Central memory CD8-positive, alpha-beta T cell (primary cell): ENCODE data around the gene ZFAND3.
A peak's percentile ranks its signal among the peaks of the same experiment; 100 is the strongest.

Experiments
- ATAC-seq: fragments of 150-1000 bp; cut with Tn5 transposase; replicated peaks from 2 replicates; pipeline ENCODE4 v1.10.0; 2022; ENCODE audit warnings: mild to moderate bottlenecking, moderate FRiP score, moderate number of reproducible peaks; ENCODE audit not compliant: poor library complexity, severe bottlenecking; ENCODE audit errors: extremely low read depth
- DNase-seq, 2 donors: peaks; one replicate each; pipeline ENCODE4 v3.0.0; 2021; ENCODE audit warnings: low spot score in 2 of 2
- H3K27ac Mint-ChIP-seq: one replicate; pipeline ENCODE4 v1.8.0; 2022; ENCODE audit warnings: low read depth, mild to moderate bottlenecking, moderate library complexity, mixed read lengths
- H3K27me3 Mint-ChIP-seq: one replicate; pipeline ENCODE4 v1.8.0; 2022; ENCODE audit warnings: mixed read lengths
- H3K36me3 Mint-ChIP-seq: one replicate; pipeline ENCODE4 v1.8.0; 2022; ENCODE audit warnings: mild to moderate bottlenecking, moderate library complexity, mixed read lengths; ENCODE audit not compliant: insufficient read depth
- H3K4me1 Mint-ChIP-seq: one replicate; pipeline ENCODE4 v1.8.0; 2022; ENCODE audit warnings: mixed read lengths
- H3K4me3 Mint-ChIP-seq: one replicate; pipeline ENCODE4 v1.8.0; 2022; ENCODE audit warnings: mild to moderate bottlenecking, moderate library complexity, mixed read lengths
- H3K9me3 Mint-ChIP-seq: one replicate; pipeline ENCODE4 v1.8.0; 2022; ENCODE audit warnings: mixed read lengths

Gene ZFAND3, protein sequence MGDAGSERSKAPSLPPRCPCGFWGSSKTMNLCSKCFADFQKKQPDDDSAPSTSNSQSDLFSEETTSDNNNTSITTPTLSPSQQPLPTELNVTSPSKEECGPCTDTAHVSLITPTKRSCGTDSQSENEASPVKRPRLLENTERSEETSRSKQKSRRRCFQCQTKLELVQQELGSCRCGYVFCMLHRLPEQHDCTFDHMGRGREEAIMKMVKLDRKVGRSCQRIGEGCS

DNA sequence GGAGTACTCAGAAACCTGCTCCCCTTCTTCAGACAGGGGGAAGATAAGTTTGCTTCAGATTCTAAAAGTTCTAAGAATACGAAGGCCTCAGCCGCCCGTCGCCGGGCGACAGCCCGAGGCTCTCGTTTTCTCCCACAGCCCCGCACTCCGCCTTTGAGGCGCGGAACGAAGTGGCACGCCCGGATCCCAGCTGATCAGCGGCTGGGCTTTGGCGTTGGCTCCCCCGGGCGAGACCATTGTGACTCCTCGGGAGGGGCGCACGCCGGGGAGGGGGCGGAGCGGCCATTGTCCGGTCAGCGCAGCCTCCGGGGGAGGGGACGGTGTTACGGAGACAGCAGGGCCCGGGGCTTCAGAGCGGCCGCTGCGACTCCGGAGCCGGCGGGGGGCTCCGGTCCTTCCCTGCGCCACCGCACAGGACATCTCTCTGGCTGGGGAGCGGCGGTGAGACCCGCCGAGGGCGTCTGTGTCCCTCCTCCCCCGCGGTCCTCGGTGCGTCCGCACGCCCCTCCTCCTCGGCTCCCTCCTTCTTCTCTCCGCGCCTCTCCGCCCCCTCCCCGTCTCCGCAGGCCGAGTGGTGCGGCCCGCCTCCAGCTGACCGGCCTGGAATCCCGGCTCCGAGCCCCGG is at the start of gene ZFAND3:
Gene ZFAND3 (plus strand): TSS at position 551 of the 625 bp plus-strand sequence. CDS start 219 bp downstream, outside the sequence.
- Mint-ChIP-seq H3K4me1 (peaks cover 44% of the 10 kb centered on the region), H3K27me3 (no peaks in the 10 kb centered on the region), H3K36me3 (peaks cover 16% of the 10 kb centered on the region), H3K27ac (peak within 1 kb of the TSS; percentile 96), H3K4me3 (peak within 1 kb of the TSS; percentile 92), H3K9me3 (no peaks in the 10 kb centered on the region)
- DNase-seq: peak; percentile 92
- peak; percentile 86 for ATAC-seq

DNA sequence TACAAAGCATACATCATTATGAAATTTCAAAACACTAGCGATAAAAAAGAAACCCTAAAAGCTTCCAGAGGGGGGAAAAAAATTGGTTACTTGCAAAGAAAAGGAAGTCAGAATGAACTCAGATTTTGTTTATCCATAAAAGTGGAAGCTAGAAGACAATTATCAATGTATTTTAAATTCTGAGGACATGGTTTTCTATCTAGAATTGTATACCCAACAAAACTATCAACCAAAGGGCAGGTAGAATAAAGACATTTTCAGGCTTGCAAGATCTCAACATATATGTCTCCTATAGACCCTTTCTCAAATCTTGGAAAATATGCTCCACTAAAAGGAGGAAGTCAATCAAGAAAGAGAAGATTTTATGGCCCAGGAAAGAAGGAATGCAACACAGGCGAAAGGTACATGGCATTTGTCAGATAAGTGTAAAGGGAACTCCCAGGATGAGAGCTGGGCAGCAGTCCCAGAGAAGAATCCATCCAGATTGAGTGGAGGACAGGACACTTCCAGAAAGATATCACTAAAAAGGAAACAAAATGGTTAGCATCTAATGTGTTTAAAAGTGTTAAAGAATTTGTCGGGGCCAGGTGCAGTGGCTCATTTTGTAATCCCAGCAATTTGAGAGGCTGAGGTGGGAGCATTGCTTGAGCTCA is 45.4 kb upstream of the ZFAND3 start:
- Mint-ChIP-seq H3K27ac (no peak overlapping the region), H3K4me1 (no peaks in the 10 kb centered on the region), H3K4me3 (no peak overlapping the region), H3K27me3 (peaks cover 22% of the 10 kb centered on the region), H3K9me3 (no peaks in the 10 kb centered on the region), H3K36me3 (no peaks in the 10 kb centered on the region)
- ATAC-seq: no peak
- no peak for DNase-seq

DNA sequence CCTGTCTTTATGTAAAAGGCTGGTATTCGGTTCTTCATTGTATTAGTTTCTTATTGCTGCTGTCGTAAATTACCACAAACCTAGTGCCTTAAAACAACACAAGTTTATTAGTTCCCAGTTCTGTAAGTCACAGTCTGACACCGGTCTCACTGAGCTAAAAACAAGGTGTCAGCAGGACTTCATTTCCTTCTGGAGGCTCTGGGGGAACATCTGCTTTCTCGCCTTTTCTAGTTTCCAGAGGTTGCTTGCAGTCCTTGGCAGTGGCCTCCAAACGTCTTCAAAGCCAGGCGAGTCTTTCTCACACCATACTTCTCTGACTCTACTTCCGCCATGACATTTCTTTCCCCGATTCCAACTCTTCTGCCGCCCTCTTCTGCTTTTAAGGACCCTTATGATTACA is 43.0 kb upstream of the ZFAND3 start:
- Mint-ChIP-seq H3K4me1 (no peaks in the 10 kb centered on the region), H3K9me3 (no peaks in the 10 kb centered on the region), H3K36me3 (no peaks in the 10 kb centered on the region), H3K27ac (no peak overlapping the region), H3K27me3 (peaks cover 25% of the 10 kb centered on the region), H3K4me3 (no peak overlapping the region)
- DNase-seq (no peak), ATAC-seq (no peak)

DNA sequence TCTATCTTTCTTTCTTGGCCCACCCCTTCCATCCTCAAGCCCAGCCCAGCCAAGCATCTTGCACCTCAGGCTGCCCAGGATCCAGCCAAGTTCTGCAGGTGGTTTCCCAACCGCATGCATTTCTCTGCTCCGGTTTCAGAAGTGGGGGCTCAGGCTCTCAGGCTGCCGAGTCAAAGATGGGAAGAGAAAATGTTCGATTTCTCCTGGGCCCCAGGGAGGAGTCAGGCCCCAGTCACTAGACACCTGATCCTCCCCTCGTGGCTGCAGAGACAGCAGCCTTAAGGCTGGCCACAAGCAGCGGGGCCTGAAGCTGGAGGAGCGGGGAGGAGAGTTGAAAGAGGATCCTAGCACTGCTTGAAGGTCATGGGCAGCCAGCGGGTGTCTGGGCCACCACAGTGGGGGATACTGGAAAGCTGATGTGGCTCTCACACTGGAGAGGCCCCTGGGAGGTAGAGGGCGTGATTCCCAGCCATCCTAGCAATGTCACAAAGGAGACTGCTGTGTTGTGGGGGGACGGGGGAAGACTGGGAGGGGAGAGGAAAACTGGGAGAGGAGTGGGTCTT is 42.2 kb upstream of the ZFAND3 start:
- Mint-ChIP-seq H3K4me1 (no peaks in the 10 kb centered on the region), H3K27ac (peak overlapping the region; percentile 76), H3K9me3 (no peaks in the 10 kb centered on the region), H3K4me3 (no peak overlapping the region), H3K36me3 (no peaks in the 10 kb centered on the region), H3K27me3 (peaks cover 32% of the 10 kb centered on the region)
- DNase-seq: no peak
- ATAC-seq: no peak

DNA sequence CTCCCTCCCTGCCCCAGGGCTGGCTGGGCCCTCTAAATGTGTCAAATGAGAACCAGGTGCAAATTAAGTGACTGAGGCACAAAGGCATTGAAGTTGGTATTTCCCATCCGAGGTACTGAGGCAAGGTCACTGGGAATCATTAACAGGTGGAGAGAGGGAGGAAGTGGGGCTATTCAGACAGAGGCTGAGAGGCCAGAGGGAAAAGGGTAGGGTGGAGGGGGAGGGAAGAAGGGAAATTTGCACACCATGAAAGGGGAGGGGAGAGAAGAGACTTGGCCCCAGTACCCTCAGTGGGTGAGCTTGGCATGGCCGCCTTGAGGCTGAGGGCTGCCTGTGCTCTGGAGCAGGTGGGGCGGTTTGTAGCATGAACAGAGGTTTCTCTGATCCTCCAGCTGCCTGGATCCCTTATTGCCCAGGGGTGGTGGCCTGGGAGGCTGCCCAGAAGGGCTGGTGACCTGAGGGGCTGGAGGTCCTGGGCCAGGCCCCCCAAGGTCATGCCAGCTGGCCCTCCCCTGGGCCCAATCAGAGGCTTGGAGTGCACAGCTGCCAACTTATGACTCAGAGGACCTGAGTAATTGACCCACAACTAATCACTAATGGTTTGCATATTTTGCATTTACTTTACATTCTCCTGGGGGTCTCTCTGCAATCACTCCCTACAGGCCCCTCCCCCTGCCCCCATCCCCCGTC is 40.3 kb upstream of the ZFAND3 start:
- no peak for DNase-seq
- peaks cover 51% of the 10 kb centered on the region for H3K27me3 Mint-ChIP-seq
- H3K4me1 Mint-ChIP-seq: peaks cover 13% of the 10 kb centered on the region
- ATAC-seq: no peak
- H3K4me3 Mint-ChIP-seq: no peak overlapping the region
- no peaks in the 10 kb centered on the region for H3K9me3 Mint-ChIP-seq
- H3K36me3 Mint-ChIP-seq: no peaks in the 10 kb centered on the region
- H3K27ac Mint-ChIP-seq: no peak overlapping the region

DNA sequence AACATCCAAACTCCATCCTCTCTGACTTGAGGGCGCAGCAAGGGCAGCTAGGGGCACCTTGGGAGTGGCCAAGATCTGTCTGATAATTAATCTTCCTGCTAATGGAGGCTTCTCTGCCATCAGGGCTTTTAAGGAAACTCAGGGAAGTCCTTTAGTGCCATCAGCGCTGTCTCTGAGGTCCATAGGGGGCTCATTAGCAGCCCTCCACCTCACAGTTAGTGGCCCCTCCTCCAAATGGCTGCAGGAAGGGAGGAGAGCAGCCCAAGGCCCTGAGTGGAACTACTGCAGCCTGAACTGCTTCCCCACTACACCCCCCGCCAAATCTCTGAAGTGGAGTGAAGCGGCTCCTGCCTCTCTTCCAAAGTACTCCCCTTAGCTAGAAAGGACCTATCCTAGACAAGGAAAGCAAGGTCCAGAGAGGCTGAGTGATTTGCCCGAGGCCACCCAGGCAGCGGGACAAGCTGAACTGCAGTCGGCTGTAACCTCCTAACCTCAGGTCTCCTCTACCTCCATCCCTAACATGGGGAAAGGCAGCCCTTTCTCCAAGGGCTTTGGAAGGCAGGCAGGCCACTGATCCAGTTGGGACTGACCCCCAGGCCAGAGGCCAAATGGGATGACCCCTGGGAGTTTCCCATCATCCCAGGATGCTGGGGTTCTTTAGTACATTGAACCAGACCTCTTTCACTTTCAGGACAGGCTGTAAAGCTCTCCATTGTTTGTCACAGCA is 39.5 kb upstream of the ZFAND3 start:
- no peak for DNase-seq
- Mint-ChIP-seq H3K27me3 (peaks cover 59% of the 10 kb centered on the region), H3K4me1 (peaks cover 15% of the 10 kb centered on the region), H3K27ac (no peak overlapping the region), H3K4me3 (no peak overlapping the region), H3K9me3 (no peaks in the 10 kb centered on the region), H3K36me3 (no peaks in the 10 kb centered on the region)
- ATAC-seq: no peak

DNA sequence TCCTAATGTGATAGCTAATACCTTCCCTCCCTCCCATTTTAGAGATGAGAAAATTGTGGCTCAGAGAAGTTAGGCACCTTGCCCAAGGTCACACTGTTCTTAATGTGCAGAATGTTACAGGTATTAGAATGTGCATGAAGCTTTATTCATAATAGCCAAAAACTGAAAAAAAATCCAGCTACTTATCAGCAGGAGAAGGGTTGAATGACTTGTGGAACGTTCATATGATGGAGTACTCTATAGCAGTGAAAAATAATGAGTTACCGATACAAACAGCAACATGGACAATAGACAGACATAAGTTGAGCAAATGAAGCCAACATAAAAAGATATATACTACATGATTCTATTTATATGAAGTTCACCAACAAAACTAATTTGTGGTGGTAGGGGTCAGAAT is 37.7 kb upstream of the ZFAND3 start:
- ATAC-seq (no peak), DNase-seq (no peak)
- H3K4me3 Mint-ChIP-seq: no peak overlapping the region
- H3K27ac Mint-ChIP-seq: no peak overlapping the region
- no peaks in the 10 kb centered on the region for H3K36me3 Mint-ChIP-seq
- H3K27me3 Mint-ChIP-seq: peaks cover 70% of the 10 kb centered on the region
- H3K4me1 Mint-ChIP-seq: peaks cover 15% of the 10 kb centered on the region
- no peaks in the 10 kb centered on the region for H3K9me3 Mint-ChIP-seq

DNA sequence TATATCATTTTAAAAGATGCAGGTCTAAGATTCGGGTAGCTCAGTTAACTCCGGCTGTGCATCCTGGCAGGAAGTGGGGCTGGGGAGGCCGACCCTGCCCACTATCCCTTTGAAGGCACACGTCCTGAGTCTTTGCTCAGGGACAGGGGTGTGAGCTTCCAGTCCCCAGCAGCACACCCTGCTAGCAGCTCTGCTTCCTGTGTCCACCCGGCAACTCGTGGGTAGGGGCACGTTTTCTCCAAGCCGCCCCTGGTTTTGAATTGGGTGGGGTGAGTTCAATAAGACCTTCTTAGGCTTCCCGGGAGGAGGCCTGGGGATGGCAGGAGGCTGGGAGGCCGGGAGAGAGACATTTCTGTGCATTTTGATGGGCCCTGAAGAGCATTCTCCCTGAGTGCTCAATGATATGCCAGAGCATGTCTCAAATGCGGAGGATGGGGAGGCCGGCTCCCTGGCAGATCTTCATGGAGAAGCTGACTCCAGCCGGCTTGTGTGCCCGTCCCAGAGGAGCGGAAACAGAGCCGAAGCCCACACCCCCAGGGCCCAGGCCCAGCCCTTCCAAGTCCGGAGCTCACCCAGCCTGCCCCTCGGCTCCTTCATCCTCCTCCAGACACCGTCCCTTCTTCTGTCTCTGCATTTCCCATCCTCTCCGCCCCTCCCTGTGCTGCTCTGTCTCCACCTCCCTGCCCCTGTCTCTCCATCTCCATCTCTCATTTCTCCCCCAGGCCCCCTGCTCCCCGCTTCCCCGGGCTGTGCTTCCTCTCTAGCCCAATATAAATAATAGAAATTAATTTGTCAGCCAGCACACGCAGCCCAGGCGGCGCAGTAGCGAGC is 36.3 kb upstream of the ZFAND3 start:
- H3K9me3 Mint-ChIP-seq: no peaks in the 10 kb centered on the region
- ATAC-seq (no peak), DNase-seq (no peak)
- H3K4me1 Mint-ChIP-seq: peaks cover 15% of the 10 kb centered on the region
- peaks cover 57% of the 10 kb centered on the region for H3K27me3 Mint-ChIP-seq
- H3K27ac Mint-ChIP-seq: no peak overlapping the region
- no peaks in the 10 kb centered on the region for H3K36me3 Mint-ChIP-seq
- peak overlapping the region; percentile 47 for H3K4me3 Mint-ChIP-seq

DNA sequence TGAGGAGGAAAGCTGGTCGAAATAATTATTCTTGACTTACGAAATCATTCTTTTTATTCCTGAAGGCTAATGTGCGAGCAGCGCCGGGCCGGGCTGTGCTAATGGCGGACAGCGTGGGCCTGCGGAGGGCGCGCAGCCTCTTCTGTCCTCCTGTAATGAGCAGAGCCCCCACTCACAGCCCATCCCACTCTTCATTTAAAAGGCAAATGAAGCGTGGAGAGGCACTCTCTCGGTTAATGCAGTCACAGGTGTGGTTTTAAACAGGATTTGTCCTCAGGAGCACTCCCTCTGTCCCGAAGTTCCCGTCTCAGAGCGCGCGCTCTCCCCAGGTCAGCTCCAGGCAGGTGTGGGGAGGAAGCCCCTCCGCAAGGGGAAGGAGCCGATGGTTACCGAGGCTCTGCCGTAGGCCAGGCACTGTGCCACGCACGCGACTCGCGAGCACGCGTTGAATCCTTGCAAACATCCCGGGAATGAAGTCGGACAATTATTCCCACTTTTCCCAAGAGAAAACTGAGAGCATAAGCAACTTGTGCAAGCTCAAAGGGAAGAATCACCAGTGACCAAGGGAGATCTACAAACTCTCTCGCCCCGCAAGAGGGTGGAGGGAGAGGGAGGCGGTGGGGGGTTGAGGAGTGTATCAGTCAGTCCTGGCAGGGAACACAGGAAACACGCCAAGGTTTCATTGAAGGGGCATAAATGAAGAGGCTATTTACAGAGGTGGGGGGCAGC is 35.5 kb upstream of the ZFAND3 start:
- peaks cover 15% of the 10 kb centered on the region for H3K4me1 Mint-ChIP-seq
- no peaks in the 10 kb centered on the region for H3K36me3 Mint-ChIP-seq
- no peak for ATAC-seq
- no peak overlapping the region for H3K27ac Mint-ChIP-seq
- H3K27me3 Mint-ChIP-seq: peaks cover 49% of the 10 kb centered on the region
- peak overlapping the region; percentile 47 for H3K4me3 Mint-ChIP-seq
- H3K9me3 Mint-ChIP-seq: no peaks in the 10 kb centered on the region
- DNase-seq: no peak

DNA sequence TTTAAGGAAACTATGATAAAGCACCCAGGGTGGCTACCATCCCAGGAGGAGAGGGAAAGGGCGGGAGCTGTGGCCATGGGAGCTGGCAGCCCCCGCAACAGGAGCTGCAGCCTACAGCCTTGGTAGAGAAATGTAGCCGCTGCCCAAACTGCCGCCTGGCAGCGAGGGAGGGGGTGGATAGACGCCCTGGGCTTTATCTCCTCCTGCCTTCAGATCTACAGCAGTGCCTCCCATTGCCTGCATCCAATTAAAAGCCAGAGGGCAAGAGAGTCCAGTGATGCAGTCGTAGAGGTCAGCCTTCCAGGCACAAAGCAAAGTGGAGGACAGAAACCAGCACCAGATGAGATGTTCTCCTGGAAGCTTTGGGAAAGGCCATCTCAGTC is 35.0 kb upstream of the ZFAND3 start:
- H3K4me1 Mint-ChIP-seq: peaks cover 15% of the 10 kb centered on the region
- peaks cover 48% of the 10 kb centered on the region for H3K27me3 Mint-ChIP-seq
- ATAC-seq (no peak), DNase-seq (no peak)
- H3K4me3 Mint-ChIP-seq: no peak overlapping the region
- H3K36me3 Mint-ChIP-seq: no peaks in the 10 kb centered on the region
- no peak overlapping the region for H3K27ac Mint-ChIP-seq
- no peaks in the 10 kb centered on the region for H3K9me3 Mint-ChIP-seq

DNA sequence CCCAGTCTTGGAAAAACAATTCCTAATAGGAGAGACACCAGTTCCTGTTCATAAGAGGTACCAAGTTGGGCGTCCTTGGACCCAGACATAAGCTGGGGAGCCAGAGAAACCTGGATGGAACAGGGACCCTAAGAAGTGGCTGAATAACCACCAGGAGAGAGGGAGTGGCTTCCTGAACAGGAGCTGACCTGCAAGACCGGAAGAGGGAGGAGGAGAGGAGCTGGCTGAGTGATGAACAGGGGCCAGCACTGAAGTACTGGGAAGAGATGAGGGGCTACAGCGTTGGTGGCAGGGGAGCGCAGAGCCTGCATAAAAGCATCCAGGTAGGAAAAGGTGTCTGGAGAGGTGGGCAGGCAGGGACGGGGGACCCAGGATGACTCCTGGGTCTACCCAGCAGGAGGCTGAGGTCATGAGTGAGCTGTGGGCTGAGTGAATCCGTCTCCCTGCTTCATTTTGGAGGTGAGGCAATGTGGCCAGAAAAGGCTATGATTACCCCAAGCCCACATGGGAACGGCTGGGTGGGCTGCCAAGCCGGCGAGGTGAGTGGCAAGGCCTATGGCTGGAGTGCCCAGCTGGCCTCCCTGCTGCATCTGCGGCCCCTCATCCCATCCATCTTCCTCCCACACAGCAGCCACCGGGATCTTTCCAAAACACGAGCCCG is 34.4 kb upstream of the ZFAND3 start:
- Mint-ChIP-seq H3K9me3 (no peaks in the 10 kb centered on the region), H3K4me3 (no peak overlapping the region), H3K27ac (no peak overlapping the region), H3K4me1 (peaks cover 15% of the 10 kb centered on the region), H3K27me3 (peaks cover 48% of the 10 kb centered on the region), H3K36me3 (no peaks in the 10 kb centered on the region)
- ATAC-seq (no peak), DNase-seq (no peak)
